Pulmonary artery endothelial cell (primary cell): ENCODE data around the gene TSPAN1. TPM values are rescaled to one million over a fixed set of nuclear protein-coding genes. Genes with fewer than 3 reads are reported as not detected.

Experiments used
- DNase-seq: peaks from one replicate; pipeline ENCODE4 v3.0.0-alpha.2; 2011; ENCODE audit warnings: low read depth, low spot score
- total RNA-seq: library from RNA; depleted of rRNA; stranded (reverse); fragments of >200 nt; gene quantifications from 2 replicates; pipeline ENCODE4 v1.2.3, GENCODE V29; 2014

Gene TSPAN1
- total RNA-seq, 1 donor from 2014 or later = 0.59 TPM

DNA sequence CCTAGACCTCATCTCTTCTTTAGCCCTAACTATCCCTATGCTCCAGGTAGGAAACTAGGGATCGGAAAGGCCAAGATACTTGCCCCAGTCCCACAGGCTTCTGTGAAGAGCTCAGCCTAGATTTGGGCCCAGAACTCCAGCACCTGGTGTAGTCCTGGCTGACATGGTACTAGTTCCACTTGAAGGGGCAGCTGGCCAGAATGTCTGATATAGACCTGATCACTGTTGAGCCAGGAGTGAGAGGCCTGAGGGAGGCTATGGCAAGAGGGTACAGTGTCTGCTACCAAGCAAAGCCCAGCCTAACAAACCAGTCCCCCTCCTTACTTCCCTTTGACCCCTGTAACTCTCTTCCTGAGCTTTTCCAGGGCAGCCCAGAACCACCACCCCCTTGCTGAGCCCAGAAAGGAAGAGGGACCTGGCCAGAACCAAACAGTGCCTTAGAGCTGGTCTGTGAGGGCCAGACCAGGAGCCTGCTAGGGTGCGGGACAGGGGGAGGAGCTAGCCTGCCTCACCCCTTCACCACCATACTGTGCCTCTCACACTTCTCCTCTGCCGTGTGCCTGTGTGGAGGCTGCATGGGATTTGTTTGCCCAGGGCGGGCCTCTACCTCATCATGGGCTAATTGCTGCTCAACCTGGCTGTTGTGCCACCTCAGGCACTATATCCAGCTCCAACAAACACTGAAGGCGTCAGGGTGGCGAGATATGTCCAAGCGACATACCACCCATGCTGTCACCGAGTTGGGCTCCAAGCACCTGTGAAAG is 12.4 kb downstream of the TSPAN1 start:
- DNase-seq = no peak

DNA sequence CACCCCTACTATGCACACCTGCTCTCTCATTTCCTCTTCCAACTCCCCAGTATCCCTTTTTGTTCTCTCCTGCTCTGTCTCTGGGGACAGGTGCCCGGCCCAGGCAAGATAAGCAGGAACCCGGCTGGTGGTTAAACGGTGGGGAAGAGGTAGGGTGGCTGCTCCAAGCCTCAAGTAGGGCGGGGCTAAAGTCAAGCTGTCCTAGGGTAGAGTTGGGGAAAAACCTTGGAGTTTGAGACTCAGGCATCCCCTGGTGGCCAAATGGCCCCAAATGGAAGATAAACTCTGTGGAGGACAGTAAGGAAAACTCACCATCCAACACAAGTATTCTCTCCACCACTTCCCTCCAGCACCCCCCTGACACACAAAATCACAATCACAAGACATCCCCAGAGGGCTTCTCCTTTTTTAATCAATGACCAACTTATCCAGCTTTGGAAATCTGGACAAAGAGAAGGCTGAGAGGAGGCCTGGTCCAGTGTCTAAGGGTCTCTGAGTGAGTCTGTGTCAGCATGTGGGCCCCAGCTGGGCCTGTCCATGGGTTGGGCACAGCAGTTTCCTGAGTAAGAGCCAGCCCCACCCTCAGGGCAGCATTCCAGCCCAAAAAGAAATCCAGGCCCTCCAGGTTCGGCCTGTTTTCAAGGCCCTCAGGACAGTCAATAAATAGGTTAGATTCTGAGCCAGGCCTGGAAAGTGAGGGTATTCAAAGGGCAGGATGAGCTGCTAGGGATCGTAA is 13.6 kb downstream of the TSPAN1 start:
- DNase-seq = no peak

DNA sequence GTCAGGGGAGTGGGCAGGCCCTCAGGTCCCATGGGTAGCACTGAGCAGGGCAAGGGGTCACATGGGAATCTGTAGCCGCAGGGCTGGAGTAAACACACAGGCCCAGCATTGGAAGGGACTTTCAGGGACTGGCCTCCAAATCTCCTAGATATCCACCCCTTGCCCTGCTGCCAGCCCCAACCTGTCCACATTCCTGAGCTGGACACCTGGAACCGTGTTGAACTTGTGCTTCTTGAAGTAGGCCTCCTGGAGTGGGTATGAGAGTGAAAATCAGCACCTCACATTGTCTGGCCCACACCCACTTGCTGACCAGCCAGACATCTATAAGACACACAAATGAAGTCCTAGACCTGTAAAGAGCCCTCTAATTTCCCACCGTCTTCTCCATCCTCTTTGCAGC is 15.7 kb downstream of the TSPAN1 start:
- DNase-seq = no peak

DNA sequence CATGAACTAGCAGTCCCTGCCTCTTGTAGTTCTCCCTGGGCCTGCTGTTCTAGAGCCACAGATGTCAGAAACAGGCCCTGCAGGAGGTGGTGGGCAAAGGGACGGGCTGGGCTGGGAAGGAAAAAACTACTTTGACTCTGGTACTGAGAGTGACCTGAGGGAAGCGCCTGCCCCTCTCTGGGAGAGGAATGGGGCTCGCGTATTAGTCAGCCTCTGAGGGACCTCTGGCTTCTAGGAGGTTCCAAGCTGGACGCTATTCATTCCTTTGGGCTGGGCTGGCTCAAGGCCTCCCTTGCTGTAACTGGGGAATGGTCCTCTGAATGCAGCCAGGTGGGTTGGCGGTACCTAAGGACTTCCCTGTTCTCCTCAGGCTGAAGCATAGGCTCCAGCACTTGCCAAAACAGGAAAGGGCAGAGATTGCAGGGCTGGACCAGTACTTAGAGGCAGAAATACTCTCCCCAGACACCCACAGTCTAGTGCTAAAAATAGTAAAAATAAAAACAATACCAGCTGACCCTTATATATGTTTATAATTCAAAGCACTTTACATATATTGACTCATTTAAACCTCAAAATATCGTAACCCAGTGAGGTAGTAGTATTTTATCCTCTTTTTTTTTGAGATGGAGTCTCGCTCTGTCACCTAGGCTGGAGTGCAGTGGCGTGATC is 16.3 kb downstream of the TSPAN1 start:
- no peak for DNase-seq

DNA sequence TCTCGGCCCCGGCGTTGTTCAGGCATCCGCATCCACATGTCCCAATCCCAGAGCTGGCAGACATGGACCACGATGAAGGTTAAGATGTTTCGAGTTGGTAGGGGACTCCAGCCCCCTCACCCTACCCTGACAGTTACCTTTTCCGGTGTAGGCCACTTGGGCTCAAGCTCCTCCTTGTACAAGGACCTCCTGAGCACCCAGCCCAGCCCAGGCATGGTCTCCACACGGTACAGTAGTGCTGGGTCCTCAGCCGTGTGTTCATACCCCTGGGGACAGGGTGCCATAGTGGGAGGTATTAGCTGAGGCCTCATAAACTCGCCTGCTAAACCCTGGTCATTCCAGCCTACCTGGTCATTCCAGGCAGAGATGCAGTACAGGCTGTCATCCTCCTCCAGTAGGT is 17.3 kb downstream of the TSPAN1 start:
- DNase-seq = no peak

DNA sequence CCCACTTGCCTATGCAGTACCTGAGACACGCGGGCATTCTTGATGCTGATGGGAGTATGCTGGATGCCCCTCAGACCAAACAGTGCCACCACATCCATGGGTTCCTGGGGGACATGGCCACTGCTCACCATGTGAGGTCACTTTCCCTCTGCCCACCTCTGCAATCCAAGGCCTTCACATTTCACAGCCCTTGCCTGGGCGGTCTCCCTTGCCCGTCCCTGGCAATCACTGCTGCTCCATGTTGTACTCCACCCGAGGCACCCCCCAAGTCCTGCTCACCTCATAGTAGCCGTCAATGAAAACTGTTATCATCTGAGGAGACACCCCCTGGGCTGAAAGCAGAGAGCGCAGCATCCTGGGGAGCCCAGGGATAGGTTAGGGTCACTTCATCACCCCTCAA is 18.4 kb downstream of the TSPAN1 start:
- no peak for DNase-seq

DNA sequence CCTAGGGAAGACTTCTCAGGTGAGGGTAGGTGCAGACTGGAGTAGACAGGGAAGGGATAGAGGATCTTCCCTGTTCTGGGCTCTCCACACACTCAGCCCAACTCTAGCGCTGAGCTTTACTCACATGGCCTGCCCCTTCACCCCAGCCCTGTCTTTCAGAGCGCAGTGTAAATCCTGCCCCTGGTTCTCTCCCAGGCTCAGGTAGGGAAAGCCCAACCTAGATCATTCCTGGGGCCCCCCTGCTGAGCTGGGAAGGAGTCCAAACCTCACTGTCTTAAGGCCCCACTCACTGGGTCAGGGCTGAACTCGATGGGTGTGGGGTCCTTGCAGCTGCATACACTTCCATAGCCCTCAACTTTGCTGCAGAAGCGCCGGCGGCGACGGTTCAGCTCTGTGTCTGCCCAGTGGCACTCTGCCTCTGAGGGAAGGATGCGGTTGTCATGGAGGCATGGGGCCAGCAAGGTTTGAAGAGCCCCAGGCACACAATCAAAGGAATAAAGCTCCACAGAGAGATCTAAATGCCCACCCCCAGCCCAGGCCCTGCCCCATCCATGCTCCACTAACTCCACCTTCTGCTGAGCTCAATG is 19.2 kb downstream of the TSPAN1 start:
- DNase-seq = no peak

DNA sequence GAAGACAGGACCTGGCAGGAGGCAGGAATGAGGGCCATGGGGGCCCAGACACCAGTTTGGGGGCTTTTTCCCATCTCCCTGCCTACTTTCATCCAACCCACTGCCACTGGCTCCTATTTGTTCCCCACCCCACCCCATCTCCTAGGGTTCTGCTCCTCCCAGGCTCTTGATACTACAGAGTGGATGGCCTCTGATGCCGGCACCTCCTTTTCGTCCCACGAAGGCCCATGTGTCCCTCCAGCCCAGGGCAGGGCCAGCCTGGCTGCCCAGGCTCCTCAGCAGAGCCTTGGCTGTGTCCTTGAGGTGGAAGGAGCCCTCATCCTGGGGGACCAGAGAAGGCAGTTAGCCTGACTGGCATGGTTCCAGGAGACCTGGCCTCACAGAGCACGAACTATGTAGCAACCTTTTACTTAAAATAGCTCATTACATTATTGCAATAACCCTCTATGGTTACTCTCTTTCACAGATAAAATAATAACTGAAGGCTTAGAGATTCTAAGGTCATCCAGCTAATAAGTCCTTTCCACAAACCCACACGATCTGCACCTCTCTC is 19.8 kb downstream of the TSPAN1 start:
- no peak for DNase-seq

DNA sequence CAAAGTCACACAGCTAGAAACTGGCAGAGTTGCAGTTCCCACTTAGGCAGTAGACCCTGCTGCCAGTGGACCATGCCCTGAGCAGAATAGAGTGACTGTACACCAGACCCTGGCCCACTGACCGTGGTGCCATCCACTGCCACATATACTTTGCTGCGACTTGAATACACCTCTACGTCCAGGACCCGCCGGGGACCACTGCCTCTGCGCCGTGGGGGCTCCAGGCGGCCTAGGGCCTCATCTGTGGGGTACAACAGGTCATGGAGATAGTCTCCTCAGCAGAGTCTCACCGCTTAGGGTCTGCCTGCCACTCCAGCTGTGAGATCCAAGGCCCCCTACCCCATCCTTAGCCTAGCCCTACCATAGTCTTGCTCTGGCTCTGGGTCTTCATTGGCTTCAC is 21.7 kb downstream of the TSPAN1 start:
- DNase-seq = no peak

DNA sequence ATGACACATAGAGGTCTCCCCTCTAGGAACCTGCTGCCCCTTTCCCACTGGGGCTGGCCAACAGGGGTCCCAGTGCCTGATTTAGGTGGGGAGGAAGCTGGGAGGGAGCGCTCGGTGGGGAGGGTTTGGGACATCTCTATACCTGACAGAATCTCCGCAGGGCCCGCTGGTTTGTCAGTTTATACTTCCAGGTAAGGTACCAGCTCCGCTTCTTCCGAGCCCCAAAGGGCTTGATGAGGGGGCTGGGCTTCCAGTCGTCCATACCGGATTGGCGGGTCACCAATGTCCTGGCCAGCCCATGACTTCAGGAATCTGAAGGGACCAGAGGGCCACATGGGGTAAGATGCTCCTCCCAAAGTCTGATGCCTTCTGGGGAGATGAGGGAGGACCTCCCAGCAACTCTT is 22.7 kb downstream of the TSPAN1 start:
- no peak for DNase-seq

DNA sequence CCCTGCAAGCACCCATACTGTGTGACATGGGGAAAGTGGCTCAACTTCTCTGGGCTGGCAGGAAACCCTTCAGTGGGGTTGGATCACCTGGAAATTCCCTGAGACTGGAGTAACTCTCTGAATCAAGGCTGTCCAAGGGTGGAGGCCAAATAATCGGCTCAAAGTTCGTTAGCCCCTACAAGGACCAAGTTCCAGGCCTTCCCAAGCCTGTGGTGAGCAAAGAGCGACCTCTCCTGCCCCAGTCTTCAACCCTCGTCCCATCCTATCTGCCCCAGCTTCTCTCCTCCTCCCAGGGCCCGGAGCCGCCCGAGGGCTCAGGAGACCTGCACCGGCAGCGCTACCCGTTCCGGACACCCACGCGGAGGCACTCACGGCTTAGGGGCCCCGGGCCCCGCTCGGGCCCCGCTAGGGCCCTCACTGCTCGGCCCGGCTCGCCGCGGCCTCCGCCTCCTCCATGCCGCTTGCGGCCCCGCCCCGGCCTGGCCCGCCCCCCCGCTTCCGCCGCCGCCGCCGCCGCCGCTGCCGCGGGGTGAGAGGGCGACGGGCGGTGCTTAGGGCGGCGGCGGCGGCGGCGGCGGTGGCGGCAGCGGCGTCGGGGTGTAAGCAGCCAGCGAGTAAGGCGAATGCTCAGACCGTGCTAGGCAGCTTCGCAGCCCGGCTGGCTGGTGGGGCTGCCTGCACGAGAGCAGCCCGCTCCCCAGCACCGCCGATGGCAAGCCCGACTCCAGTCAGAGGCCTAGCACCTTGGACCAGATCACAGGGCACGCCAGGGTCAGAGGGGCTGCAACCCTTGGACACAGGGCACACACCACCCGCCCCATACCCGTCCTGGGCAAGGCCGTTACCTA is 23.3 kb downstream of the TSPAN1 start, which contains the start of gene POMGNT1:
Gene POMGNT1, minus strand, starts transcription at position 471 of the 848 bp plus-strand sequence. CDS start 613 bp downstream, outside the sequence.
- DNase-seq = no peak

DNA sequence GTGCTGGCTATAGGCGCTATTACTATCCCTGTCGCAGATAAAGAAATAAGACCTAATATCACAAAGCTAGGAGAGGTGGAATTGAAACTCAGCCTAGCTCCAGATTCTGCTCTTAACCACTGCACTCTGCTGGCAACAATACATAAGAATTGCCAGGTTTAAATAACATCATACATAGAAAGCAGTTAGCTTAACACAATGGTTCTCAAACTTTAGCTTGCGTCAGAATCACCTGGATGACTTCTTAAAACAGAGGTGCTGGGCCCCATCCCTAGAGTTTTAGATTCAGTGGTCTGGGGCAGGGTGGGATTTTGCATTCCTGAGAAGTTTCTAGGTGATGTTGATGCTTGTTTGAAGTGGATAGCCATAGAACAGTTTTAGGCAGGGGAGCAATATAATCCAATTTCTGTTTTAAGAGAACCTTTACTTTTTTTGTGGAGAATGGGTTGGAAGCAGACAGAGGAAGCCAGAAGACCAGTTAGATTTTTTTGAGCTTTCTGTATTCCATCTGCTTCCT is 24.4 kb downstream of the TSPAN1 start:
- DNase-seq = no peak

DNA sequence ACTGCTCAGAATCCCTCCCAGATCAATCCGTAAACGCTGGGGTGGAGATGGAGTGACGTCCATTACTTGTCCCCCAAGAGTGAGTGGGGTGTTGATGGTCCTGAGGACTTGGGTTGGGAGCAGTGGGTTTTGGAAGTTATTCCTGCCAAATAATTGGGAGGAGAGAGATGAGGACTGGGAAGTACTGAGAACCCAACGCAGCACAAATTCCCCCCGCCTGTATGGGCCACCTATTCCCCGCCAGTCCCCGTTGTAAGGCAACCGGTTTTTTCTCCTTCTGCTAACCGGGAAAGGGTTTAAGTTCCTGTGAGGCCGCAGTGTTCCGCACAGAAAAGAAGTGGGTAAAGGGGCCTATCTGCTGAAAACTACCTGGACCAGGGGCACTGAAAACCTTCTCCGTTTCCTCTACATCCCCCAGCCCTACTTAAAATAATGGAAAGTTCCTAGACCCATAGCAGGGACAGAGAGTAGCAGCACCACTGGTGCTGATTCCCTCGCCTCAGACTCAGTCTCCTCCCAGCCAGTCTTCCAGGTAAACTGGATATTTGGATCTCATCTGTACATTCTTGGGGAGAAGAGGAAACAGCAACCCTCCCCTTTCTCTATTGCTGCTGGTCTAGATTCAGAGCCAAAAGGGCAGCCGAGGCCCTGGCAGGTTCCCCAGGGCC is 29.0 kb downstream of the TSPAN1 start:
- DNase-seq = no peak

DNA sequence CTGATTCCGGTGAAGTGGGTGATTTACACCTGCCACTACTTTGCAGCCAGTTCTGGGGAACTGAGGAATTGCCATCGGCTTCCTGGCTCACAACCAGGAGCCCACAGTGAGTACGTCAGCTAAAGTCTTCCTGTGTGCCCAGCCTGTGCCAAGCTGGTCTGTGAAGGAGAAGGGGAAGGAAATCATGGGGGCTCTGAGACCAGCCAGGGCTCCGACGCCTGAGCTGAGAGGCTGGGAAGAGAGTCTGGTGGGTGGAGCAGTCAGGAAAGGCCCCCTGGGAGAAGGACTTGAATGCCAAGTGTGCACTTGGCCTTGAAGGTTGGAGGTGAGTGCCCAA is 29.5 kb downstream of the TSPAN1 start:
- no peak for DNase-seq

DNA sequence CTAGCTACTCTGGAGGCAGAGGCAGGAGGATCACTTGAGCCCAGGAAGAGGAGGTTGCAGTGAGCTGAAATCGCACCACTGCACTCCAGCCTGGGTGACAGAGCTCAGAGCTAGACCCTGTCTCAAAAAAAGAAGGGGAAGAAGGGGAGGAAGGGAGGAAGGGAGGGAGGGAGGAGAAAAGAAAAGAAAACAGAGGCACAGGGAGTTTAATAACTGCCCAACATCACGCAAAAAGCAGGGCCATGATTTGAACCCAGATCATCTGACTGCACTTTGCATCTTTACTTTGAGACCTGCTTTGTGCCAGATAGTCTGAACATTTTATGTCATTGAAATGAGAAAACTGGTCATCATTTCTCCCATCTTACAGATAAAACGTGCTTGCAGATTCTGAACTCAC is 30.3 kb downstream of the TSPAN1 start:
- DNase-seq = no peak

DNA sequence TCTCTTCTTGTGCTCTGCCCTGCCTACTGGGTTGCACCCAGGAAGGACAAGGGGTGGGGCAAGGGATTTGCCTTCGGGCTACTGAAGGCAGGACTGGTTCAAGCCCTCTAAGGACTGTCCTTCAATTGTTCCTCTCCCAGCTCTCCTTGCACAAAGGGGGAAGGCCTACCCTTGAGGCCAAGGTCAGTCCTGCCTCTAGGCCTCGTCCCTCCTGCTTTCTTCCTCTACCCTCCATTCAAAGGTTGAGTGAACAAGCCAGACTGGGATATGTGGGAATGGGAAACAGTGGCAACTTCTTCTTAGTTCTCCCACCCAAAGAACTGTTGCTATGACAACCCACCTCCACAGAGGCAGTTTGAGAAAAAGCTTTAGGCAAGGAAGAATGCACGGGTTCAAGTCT is 30.9 kb downstream of the TSPAN1 start:
- DNase-seq = no peak

DNA sequence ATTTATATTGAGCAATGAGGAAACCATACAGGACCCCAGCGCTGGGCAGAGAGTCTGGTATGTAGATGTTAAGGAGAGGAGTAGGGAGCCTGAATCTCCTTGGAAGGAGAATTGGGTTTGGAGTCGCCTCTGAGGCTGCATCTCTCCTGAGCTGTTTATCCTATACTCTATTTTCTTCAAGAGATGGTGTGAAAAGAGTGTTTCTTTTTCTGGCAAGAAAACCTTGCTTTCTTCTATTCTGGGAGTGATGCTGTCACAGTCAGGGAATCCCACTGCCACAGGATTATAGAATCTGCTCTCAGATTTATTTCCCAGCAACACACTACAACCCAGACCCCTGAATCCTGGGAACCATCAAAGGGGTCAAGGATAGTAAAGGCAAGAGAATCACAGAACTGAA is 31.5 kb downstream of the TSPAN1 start:
- no peak for DNase-seq

DNA sequence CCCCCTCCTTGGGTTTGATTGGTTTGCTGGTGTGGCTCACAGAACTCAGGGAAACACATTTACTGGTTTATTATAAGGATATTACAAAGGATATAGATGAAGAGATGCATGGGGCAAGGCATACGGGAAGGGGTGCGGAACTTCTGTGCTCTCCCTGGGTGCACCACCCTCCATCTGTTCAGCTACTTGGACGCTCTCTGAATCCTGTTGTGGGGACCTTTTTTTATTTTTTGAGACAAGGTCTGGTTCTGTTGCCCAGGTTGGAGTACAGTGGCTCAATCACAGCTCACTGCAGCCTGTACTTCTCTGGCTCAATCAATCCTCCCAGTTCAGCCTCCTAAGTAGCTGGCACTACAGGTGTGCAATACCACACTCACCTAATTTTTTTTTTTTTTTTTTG is 35.7 kb downstream of the TSPAN1 start:
- DNase-seq = no peak

DNA sequence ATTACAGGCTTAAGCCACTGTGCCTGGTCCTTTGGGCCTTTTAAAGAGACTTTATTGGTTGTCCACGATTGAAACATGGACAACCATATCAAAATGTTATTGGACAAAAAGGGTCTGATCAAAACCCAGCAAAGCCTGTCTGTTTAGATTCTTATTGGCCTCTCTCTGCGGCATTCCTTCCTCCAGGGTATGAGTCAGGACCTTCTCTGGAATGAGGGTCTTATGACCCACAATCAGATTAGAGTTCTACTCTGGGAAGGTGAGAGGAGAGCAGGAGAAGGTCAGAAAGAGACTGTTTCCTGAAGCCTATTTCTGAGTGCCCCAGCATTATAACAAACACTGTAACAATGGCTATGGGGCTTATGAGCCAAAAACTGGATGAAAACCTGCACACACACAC is 36.2 kb downstream of the TSPAN1 start:
- no peak for DNase-seq

DNA sequence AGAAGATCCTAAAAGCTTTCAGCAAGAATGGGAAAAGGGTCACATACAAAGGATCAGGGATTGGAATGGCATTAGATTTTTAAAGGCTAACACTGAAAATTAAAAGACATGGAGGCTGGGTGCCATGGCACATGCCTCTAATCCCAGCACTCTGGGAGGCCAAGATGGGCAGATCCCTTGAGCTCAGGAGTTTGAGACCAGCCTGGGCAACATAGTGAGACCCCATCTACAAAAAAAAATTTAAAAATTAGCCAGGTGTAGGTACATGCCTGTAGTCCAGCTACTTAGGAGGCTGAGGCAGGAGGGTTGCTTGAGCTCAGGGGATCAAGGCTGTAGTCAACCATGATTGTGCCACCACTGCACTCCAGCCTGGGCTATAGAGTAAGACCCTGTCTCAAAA is 40.6 kb downstream of the TSPAN1 start:
- DNase-seq = no peak
